ENCODE results near the gene STRBP. TPM values are rescaled to one million over a fixed set of nuclear protein-coding genes. Genes with fewer than 3 reads are reported as not detected.

Gene STRBP
- polyA plus RNA-seq, 3 donors from 2014 or later, result 9.0 to 15.8 (median 10.4) TPM

DNA sequence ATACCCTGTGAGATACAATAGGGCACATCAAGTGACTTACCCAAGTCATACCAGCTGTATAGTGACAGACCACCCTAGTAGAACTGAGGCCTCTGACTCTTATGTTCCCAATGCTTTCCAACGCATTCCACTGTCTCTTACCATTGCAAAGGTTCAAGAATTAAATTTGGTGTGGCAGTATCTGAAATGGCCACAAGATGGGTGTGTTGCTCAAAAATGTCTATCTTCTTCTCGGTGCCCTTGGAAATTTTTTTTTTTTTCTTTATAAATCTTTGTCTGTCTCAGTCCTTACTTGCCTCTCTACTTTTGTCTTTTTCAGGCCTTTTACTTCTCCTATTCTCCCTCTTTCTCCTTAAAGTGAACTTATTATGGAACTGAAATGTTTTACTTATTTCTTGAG is 186.6 kb downstream of the STRBP start:
- peaks cover 35 to 49% (median 38%) of the 10 kb centered on the region in 3 donors for H3K36me3 Mint-ChIP-seq
- H3K4me3 Mint-ChIP-seq, result no peak overlapping the region
- H3K4me1 Mint-ChIP-seq, result no peaks in the 10 kb centered on the region
- H3K9me3 Mint-ChIP-seq, result no peaks in the 10 kb centered on the region
- DNase-seq, result peak in 2 of 3 donors; percentile 9 to 10
- H3K27me3 Mint-ChIP-seq (ENCODE audit: low read depth in 3 of 3), result no peaks in the 10 kb centered on the region
- H3K27ac Mint-ChIP-seq, result no peak overlapping the region

DNA sequence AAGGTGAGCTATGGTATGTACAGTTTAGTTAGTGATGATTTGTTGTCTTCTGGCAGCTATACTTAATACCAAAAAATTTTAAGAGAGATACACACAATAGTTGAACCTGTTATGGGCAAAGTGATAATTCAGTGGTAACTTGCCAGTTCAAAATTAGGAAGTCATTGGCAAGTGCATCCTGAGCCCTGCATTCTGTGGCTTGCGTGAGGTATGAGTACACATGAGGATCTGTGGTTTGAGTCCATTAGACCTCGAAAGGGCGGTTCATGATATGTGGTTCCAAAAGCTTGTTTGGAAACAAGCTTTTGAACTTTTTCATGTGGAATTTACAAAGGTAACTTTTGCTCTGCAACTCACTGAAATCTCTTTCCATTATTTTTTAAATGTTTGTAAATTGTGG is 187.9 kb downstream of the STRBP start:
- no peak overlapping the region for H3K4me3 Mint-ChIP-seq
- H3K36me3 Mint-ChIP-seq, result peaks cover 31 to 56% (median 39%) of the 10 kb centered on the region in 3 donors
- H3K27me3 Mint-ChIP-seq (ENCODE audit: low read depth in 3 of 3), result no peaks in the 10 kb centered on the region
- H3K4me1 Mint-ChIP-seq, result no peaks in the 10 kb centered on the region
- H3K27ac Mint-ChIP-seq, result no peak overlapping the region
- no peaks in the 10 kb centered on the region for H3K9me3 Mint-ChIP-seq
- no peak for DNase-seq

DNA sequence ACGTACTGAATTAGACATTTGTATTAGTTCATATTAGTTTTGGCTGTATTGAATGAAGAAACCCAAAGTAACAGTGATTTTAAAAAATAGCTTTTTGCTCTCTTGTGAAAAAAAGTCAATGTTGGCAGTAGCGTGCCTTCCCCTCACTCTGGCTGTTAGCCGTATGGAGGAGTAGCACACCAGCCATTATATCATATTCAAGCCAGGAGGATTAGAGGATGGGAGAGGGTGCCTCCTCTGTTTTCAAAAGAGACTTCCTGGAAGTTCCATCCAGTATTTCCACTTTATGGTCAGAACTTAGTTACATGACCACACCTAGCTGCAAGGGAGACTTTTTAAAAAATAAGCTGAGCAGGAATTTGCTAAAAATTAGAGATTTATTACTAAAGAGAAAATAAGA is 193.8 kb downstream of the STRBP start:
- H3K27me3 Mint-ChIP-seq (ENCODE audit: low read depth in 3 of 3), result no peaks in the 10 kb centered on the region
- H3K36me3 Mint-ChIP-seq, result peaks cover 14 to 51% (median 36%) of the 10 kb centered on the region in 3 donors
- H3K4me1 Mint-ChIP-seq, result no peaks in the 10 kb centered on the region
- H3K9me3 Mint-ChIP-seq, result no peaks in the 10 kb centered on the region
- H3K27ac Mint-ChIP-seq, result no peak overlapping the region
- H3K4me3 Mint-ChIP-seq, result no peak overlapping the region
- DNase-seq, result no peak

DNA sequence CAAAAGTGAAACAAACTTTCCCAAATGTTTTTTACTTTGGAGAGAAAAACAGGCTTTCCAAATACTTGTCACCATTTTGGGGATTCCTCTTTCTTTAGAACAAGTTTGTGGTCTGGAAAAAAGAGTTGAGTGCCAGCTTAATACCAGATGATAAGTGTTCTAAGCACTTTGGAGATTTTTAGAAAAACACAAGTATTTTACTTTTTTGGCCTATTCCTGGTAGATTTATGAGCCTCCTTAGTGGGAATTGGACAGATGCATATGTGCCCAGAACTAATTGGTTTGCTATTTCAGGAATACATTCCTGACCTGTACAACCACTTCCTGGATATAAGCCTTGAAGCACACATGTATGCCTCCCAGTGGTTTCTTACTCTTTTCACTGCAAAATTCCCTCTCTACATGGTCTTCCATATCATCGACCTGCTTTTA is 194.4 kb downstream of the STRBP start:
- Mint-ChIP-seq H3K9me3 (no peaks in the 10 kb centered on the region), H3K4me3 (no peak overlapping the region), H3K4me1 (no peaks in the 10 kb centered on the region), H3K36me3 (peaks cover 14 to 48% (median 33%) of the 10 kb centered on the region in 3 donors), H3K27ac (no peak overlapping the region), H3K27me3 (ENCODE audit: low read depth in 3 of 3) (no peaks in the 10 kb centered on the region)
- DNase-seq, result no peak

DNA sequence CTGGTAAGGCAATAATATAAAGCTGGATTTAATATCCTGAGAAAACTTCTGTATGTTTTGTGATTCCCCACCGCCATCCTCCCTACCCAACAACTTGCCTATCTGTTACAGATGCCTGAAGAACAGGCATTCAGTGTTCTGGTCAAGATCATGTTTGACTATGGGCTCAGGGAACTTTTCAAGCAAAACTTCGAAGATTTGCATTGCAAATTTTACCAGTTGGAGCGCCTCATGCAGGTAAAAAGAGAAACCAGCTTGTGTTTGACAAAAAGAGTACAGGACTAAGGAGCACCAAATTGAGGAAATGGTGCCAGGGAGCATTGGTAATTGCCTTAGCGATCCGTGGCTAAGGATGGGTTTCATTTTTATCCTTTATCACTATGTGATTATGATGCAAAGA is 194.9 kb downstream of the STRBP start:
- DNase-seq, result no peak
- no peak overlapping the region for H3K4me3 Mint-ChIP-seq
- peak overlapping the region in 1 of 6 donors; percentile 39 for H3K27ac Mint-ChIP-seq
- no peaks in the 10 kb centered on the region for H3K9me3 Mint-ChIP-seq
- peaks cover 9 to 43% (median 28%) of the 10 kb centered on the region in 3 donors for H3K36me3 Mint-ChIP-seq
- no peaks in the 10 kb centered on the region for H3K27me3 Mint-ChIP-seq (ENCODE audit: low read depth in 3 of 3)
- H3K4me1 Mint-ChIP-seq, result no peaks in the 10 kb centered on the region

DNA sequence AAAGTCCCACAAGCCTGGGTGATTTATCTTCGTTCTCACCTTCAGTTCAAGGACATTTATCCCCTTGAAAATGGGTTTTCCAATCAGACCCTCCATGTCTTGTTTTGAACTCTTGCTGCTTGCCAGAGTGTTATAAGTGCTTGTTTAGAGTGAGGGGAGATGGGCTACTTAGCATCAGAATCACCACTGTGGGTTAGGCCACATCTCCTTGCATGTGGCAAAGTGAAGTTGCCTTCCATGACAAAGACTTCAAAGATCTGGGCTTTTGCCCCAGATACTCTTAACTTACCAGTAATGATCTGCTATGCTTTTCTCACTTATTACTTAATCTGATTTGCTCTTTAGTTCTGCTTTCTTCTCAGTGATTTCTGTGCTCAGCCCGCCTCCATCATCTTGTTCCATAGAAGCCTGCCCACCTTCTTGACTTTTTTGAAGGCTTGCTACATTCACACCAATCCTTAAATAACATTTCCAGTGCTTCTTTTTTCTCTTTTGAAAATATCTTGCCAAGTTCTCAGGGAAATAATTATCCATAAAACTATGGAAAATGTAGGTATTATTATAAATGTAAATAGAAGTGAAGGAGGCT is 195.9 kb downstream of the STRBP start:
- Mint-ChIP-seq H3K27me3 (ENCODE audit: low read depth in 3 of 3) (no peaks in the 10 kb centered on the region), H3K4me3 (no peak overlapping the region), H3K9me3 (no peaks in the 10 kb centered on the region), H3K27ac (peak overlapping the region in 1 of 6 donors; percentile 0), H3K4me1 (no peaks in the 10 kb centered on the region), H3K36me3 (peaks cover 11 to 39% (median 28%) of the 10 kb centered on the region in 3 donors)
- no peak for DNase-seq

Other genes with a start within 250 kb of the STRBP start
- gene GPR21, start 234.9 kb downstream of the STRBP start, polyA plus RNA-seq, result not detected
- gene CRB2, start 87.6 kb upstream of the STRBP start, polyA plus RNA-seq, result under 1 TPM in 1 of 3 donors, not detected in 2; 0.04 TPM

Measured in immature natural killer cell (primary cell).